Mononuclear cell (primary cell): ENCODE data around the gene ITGAL. TPM values are rescaled to one million over a fixed set of nuclear protein-coding genes. Genes with fewer than 3 reads are reported as not detected.
A peak's percentile ranks its signal among the peaks of the same experiment; 100 is the strongest.

Experiments used
- H3K27me3 ChIP-seq: 2 replicates; pipeline ENCODE4 v1.6.0; 2011; ENCODE audit warnings: low read length, control low read depth; ENCODE audit not compliant: insufficient read depth
- H3K4me1 ChIP-seq: 2 replicates; pipeline ENCODE4 v1.5.1; 2011; ENCODE audit warnings: mild to moderate bottlenecking, low read length, control low read depth; ENCODE audit not compliant: insufficient read depth
- H3K4me3 ChIP-seq: 2 replicates; pipeline ENCODE4 v1.5.1; 2011; ENCODE audit warnings: mild to moderate bottlenecking, low read length, moderate library complexity
- H3K9me3 ChIP-seq: 2 replicates; pipeline ENCODE4 v1.5.1; 2011; ENCODE audit warnings: low read depth, mild to moderate bottlenecking, control low read depth, low read length
- total RNA-seq: library from RNA; depleted of rRNA; stranded (reverse); fragments of >200 nt; gene quantifications from one replicate; pipeline ENCODE4 v1.2.3, GENCODE V29; 2012

ITGAL gene
- total RNA-seq, 1 donor: 150 TPM

GRCh38 chr16:30569746-30570635 lies 97.4 kb downstream of the ITGAL start:
- H3K9me3 ChIP-seq: no peaks in the 10 kb centered on the region

GRCh38 chr16:30570636-30571444 lies 98.3 kb downstream of the ITGAL start:
- no peaks in the 10 kb centered on the region for H3K27me3 ChIP-seq
- peak overlapping the region; percentile 97 for H3K4me3 ChIP-seq
- no peaks in the 10 kb centered on the region for H3K9me3 ChIP-seq
- H3K4me1 ChIP-seq: peaks cover 44% of the 10 kb centered on the region

More at GRCh38 chr16:30569746-30570635, 97.4 kb downstream of the ITGAL start:
- Histone ChIP-seq H3K4me3 (no peak overlapping the region), H3K27me3 (no peaks in the 10 kb centered on the region), H3K4me1 (peaks cover 44% of the 10 kb centered on the region)

GRCh38 chr16:30571445-30572322 lies 99.1 kb downstream of the ITGAL start, which contains the start of gene ZNF688:
ZNF688 (minus strand) TSS chr16:30571714; CDS start chr16:30571629, 85 bp downstream.
- Histone ChIP-seq H3K4me3 (peak within 1 kb of the TSS; percentile 97), H3K9me3 (no peaks in the 10 kb centered on the region), H3K4me1 (peaks cover 44% of the 10 kb centered on the region), H3K27me3 (no peaks in the 10 kb centered on the region)

Other genes starting within 250 kb of the ITGAL start
- gene NPIPB13, start 224.3 kb upstream of the ITGAL start, total RNA-seq: 12.1 TPM
- gene CD2BP2, start 117.4 kb upstream of the ITGAL start, total RNA-seq: 21.5 TPM
- gene TBC1D10B, start 102.2 kb upstream of the ITGAL start, total RNA-seq: 12.0 TPM
- gene MYL11, start 97.9 kb upstream of the ITGAL start, total RNA-seq: 2.1 TPM
- 38.7 TPM for gene SEPTIN1, start 90.2 kb upstream of the ITGAL start, total RNA-seq
- gene ZNF48, start 77.3 kb upstream of the ITGAL start, total RNA-seq: 3.8 TPM
- gene ZNF771, start 65.1 kb upstream of the ITGAL start, total RNA-seq: 1.0 TPM
- gene DCTPP1, start 42.7 kb upstream of the ITGAL start, total RNA-seq: 4.1 TPM
- gene SEPHS2, start 26.9 kb upstream of the ITGAL start, total RNA-seq: 11.4 TPM
- 5.7 TPM for gene ZNF768, start 53.8 kb downstream of the ITGAL start, total RNA-seq
- gene ZNF747, start 62.1 kb downstream of the ITGAL start, total RNA-seq: 6.0 TPM
- gene ZNF764, start 85.6 kb downstream of the ITGAL start, total RNA-seq: 10.5 TPM
- gene ZNF688, start 99.0 kb downstream of the ITGAL start, total RNA-seq: 9.4 TPM
- 2.6 TPM for gene ZNF785, start 113.0 kb downstream of the ITGAL start, total RNA-seq
- gene ZNF689, start 137.6 kb downstream of the ITGAL start, total RNA-seq: 14.9 TPM
- gene PRR14, start 178.2 kb downstream of the ITGAL start, total RNA-seq: 20.8 TPM
- 100 TPM for gene FBRS, start 185.7 kb downstream of the ITGAL start, total RNA-seq
- 16.5 TPM for gene SRCAP, start 226.4 kb downstream of the ITGAL start, total RNA-seq